Suprapubic skin (tissue), 3 donors: ENCODE measurements around the gene PF4V1.

Experiments used
- POLR2A ChIP-seq, 2 donors: fragments of 450-650 bp; IDR thresholded peaks; one replicate each; pipeline ENCODE4 v1.6.1; 2017; ENCODE audit warnings: antibody characterized with exemption in 2 of 2, mild to moderate bottlenecking in 2 of 2, moderate library complexity in 2 of 2
- TF ChIP-seq, protein P1 (sequence below), 2 donors: fragments of 200-600 bp in 1 of 2; fragments of 450-650 bp in 1 of 2; sonication (generic) in 1 of 2; IDR thresholded peaks; one replicate each; pipeline ENCODE4 v1.5.1; 2016 to 2019; ENCODE audit warnings: antibody characterized with exemption in 2 of 2, mild to moderate bottlenecking in 1 of 2, moderate library complexity in 1 of 2

DNA sequence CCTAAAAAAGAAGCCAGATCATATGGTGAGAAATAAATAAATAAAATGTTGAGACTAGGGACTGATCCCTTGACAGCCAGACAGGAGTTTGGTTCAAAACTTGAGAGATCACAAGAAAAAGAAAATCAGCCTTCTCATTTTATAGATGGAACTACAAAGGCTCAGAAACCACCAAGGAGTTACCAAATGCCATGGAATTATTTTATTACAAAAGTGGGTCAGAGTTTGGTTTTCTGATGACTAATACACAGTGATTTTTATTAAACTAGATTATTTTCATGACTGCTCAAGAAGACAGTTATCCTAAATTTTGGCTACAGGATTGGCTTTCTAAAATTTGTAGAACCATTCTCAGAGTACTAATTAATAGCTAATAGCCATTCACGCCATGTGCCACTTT is 22.3 kb downstream of the PF4V1 start:
- TF ChIP-seq, protein P1, sequence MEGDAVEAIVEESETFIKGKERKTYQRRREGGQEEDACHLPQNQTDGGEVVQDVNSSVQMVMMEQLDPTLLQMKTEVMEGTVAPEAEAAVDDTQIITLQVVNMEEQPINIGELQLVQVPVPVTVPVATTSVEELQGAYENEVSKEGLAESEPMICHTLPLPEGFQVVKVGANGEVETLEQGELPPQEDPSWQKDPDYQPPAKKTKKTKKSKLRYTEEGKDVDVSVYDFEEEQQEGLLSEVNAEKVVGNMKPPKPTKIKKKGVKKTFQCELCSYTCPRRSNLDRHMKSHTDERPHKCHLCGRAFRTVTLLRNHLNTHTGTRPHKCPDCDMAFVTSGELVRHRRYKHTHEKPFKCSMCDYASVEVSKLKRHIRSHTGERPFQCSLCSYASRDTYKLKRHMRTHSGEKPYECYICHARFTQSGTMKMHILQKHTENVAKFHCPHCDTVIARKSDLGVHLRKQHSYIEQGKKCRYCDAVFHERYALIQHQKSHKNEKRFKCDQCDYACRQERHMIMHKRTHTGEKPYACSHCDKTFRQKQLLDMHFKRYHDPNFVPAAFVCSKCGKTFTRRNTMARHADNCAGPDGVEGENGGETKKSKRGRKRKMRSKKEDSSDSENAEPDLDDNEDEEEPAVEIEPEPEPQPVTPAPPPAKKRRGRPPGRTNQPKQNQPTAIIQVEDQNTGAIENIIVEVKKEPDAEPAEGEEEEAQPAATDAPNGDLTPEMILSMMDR (IDR thresholded peaks at IDR 0.05): no peak
- TF ChIP-seq POLR2A (IDR thresholded peaks at IDR 0.05): no peak
